Lower leg skin (tissue), 4 donors: ENCODE measurements around the gene PGF. TPM values are rescaled to one million over a fixed set of nuclear protein-coding genes. Genes with fewer than 3 reads are reported as not detected.

Source experiments
- DNase-seq, 2 donors: peaks; one replicate each; pipeline ENCODE4 v3.0.0-alpha.2; 2019; ENCODE audit warnings: low spot score in 2 of 2
- H3K4me3 ChIP-seq: fragments of 200-600 bp; sonication (generic); 2 replicates; pipeline ENCODE4 v1.5.1; 2017; ENCODE audit warnings: mild to moderate bottlenecking, low read depth; ENCODE audit not compliant: poor library complexity, severe bottlenecking
- POLR2A ChIP-seq, 2 donors: fragments of 450-650 bp; IDR thresholded peaks; one replicate each; pipeline ENCODE4 v1.6.1; 2016 to 2017; ENCODE audit warnings: antibody characterized with exemption in 2 of 2, mild to moderate bottlenecking in 1 of 2, moderate library complexity in 1 of 2
- WGBS, 2 donors: methylation state at CpG; one replicate each; pipeline ENCODE4 v1.1.5; 2018; 5-methylcytosine and 5-hydroxymethylcytosine counted together
- intact Hi-C: fragments of 100-400 bp; cut with DNase I; formaldehyde crosslinking; loops from one replicate; pipeline ENCODE4 v1.15.0; 2023; ENCODE audit warnings: low total_unique reads
- total RNA-seq, 4 donors: library from RNA; depleted of rRNA; stranded (reverse); fragments of >200 nt; gene quantifications; one replicate each; pipeline ENCODE4 v1.1.0, GENCODE V29; 2016
- TF ChIP-seq, protein P1 (sequence below), 3 donors: fragments of 450-650 bp; IDR thresholded peaks; one replicate each; pipeline ENCODE4 v1.5.1; 2016; ENCODE audit warnings: antibody characterized with exemption in 3 of 3, mild to moderate bottlenecking in 3 of 3, moderate library complexity in 2 of 3

Gene PGF
- total RNA-seq, 4 donors from 2014 or later, result 9.8 to 22.3 (median 14.0) TPM

DNA sequence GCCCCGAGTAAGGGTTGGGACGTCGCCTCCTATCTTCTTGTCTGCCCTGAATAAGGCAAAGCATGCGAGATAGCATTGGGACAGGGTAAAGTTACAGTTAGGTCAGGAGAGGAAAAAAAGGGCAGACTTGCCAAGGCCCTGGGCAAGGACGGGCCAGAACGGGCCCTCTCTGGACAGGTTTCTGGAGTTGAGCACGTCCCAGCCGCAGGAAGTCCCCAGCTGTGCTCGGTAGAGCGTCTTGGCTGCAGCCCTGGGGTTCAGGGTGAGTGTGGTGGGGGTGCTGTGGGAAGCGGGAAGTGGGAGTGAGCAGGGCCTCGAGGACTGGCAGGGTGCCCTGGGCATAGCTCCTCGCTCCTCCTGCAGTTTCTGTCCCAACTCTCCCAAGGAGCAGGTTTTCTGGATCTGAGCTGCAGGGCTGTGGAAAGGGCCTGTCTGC, 37.7 kb downstream of the PGF start:
- 18 to 23% methylated on average over 13 of the region's 13 CpGs for whole genome bisulfite sequencing, 2 donors
- intact Hi-C loops, result loop anchor here (10.0 kb wide), 1 partner anchor 167 kb away; no protein-coding TSS in a partner anchor
- no peak for TF ChIP-seq POLR2A (IDR thresholded peaks at IDR 0.05)
- TF ChIP-seq, protein P1, sequence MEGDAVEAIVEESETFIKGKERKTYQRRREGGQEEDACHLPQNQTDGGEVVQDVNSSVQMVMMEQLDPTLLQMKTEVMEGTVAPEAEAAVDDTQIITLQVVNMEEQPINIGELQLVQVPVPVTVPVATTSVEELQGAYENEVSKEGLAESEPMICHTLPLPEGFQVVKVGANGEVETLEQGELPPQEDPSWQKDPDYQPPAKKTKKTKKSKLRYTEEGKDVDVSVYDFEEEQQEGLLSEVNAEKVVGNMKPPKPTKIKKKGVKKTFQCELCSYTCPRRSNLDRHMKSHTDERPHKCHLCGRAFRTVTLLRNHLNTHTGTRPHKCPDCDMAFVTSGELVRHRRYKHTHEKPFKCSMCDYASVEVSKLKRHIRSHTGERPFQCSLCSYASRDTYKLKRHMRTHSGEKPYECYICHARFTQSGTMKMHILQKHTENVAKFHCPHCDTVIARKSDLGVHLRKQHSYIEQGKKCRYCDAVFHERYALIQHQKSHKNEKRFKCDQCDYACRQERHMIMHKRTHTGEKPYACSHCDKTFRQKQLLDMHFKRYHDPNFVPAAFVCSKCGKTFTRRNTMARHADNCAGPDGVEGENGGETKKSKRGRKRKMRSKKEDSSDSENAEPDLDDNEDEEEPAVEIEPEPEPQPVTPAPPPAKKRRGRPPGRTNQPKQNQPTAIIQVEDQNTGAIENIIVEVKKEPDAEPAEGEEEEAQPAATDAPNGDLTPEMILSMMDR (IDR thresholded peaks at IDR 0.05), result no peak

DNA sequence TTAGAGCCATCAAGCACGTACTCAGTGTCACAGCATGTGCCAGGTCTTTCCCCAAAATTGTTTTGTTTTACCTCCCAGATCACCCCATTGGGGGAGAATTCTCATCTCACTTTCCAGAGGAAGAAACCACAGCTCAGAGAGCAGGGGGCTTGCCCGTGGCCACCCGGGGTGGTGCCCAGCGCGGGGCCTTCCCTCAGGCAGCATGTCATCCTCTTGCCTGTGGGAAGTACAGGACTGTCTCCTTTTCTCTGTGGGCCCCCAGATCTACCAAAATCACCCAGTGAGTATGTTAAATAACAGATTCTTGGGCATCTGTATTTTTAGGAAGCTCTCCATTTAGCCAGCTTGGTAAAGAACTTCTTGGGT, 38.2 kb downstream of the PGF start:
- intact Hi-C loops, result loop anchor here (10.0 kb wide), 1 partner anchor 168 kb away; no protein-coding TSS in a partner anchor
- TF ChIP-seq, protein P1 (IDR thresholded peaks at IDR 0.05), result no peak
- TF ChIP-seq POLR2A (IDR thresholded peaks at IDR 0.05), result no peak
- no peak overlapping the region for H3K4me3 ChIP-seq

More for the DNA sequence above, 37.7 kb downstream of the PGF start:
- peak; percentile 65 to 94 for DNase-seq
- no peak overlapping the region for H3K4me3 ChIP-seq

DNA sequence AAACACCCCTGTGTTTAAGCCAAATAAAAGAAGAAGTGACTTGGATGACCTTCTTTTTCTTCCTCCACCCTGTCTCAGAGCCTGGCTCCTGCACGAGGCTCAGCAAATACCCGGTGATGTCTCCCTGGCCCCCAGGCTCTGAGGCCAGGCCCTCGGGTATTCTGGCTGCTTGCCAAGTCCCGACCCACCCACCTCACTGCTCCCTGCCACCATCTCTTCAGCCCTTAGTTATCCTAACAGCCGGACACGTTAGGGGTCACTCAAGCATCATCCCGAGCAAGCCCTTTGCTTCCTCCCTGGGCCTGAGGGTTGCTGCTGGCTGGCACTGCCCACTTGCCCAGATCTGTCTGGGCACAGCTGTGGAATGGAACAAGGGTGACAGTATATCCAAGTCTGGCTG, 39.6 kb downstream of the PGF start:
- 36 to 41% methylated on average over 7 of the region's 7 CpGs for WGBS, 2 donors
- TF ChIP-seq, protein P1 (IDR thresholded peaks at IDR 0.05), result no peak
- no peak for TF ChIP-seq POLR2A (IDR thresholded peaks at IDR 0.05)
- intact Hi-C loops, result loop anchor here (10.0 kb wide), 1 partner anchor 169 kb away; no protein-coding TSS in a partner anchor

More for the DNA sequence above, 38.2 kb downstream of the PGF start:
- 62 to 70% methylated on average over 5 of the region's 5 CpGs for WGBS, 2 donors
- no peak for DNase-seq

DNA sequence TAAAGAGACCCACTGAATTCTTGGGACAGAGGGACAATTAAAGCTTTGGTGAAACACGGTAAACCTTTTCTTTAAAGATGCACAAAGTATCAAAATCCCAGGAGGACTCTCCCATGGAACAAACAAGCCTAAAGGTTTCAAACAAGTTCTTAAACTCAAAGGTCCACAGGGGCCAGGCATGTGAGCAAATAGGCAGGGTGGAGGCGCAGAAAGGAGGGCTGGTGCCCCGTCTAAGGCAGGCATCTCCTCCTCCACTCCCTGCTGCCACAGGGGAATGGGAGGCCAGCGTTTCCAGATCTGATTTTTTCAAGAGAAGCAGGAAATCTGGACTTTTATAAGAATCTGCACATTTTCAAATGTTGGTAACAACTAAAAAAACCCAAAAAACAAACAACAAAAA, 40.0 kb downstream of the PGF start:
- intact Hi-C loops, result loop anchor here (10.0 kb wide), 1 partner anchor 169 kb away; no protein-coding TSS in a partner anchor
- 59 to 67% methylated on average over 4 of the region's 4 CpGs for WGBS, 2 donors
- no peak overlapping the region for H3K4me3 ChIP-seq
- TF ChIP-seq, protein P1 (IDR thresholded peaks at IDR 0.05), result no peak
- no peak for TF ChIP-seq POLR2A (IDR thresholded peaks at IDR 0.05)
- DNase-seq, result peak in 1 of 2 donors; percentile 80

More for the DNA sequence above, 39.6 kb downstream of the PGF start:
- no peak overlapping the region for H3K4me3 ChIP-seq
- DNase-seq, result peak in 1 of 2 donors; percentile 84

DNA sequence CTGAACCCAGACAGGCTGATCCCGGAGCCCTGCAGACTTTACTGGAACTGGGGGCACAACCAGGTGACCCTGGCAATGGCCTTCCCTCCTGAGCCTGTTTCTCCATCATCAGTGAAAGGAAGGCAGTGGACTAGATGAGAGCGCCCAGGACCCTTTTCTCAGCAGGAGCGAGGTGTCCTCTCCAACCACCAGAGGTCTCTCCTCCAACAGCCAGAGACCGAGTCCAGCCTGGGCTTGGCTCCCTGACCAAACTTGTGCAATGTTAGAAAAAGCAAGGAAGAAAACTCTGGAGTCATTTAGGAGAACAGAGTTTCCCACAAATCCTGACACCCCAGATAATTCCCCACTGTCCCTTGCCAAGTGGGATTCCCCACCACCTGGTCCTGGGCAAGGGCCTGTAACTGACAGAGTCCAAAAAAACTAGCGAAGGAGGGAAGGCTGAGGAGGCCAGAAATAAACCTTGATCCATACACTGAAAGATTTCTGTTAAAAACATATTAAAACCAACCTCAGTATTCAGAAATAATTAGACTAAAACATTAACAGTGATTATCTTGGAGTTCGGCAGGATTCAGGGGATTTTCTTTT, 41.3 kb downstream of the PGF start:
- intact Hi-C loops, result loop anchor here (10.0 kb wide), 1 partner anchor 171 kb away; no protein-coding TSS in a partner anchor
- TF ChIP-seq, protein P1 (IDR thresholded peaks at IDR 0.05), result peak in 1 of 3 donors; percentile 38
- TF ChIP-seq POLR2A (IDR thresholded peaks at IDR 0.05), result no peak
- no peak overlapping the region for H3K4me3 ChIP-seq
- peak; percentile 79 to 93 for DNase-seq
- 28 to 37% methylated on average over 6 of the region's 6 CpGs for WGBS, 2 donors
